Endothelial cell of umbilical vein (primary cell): ENCODE data around the gene ACSS2.

ENCODE experiments used
- EZH2 ChIP-seq: IDR thresholded peaks from 2 replicates; pipeline ENCODE4 v1.6.1; 2012; ENCODE audit warnings: borderline replicate concordance, low read depth, mild to moderate bottlenecking, moderate library complexity, low read length, inconsistent platforms; ENCODE audit not compliant: severe bottlenecking
- FOS ChIP-seq: IDR thresholded peaks from 2 replicates; pipeline ENCODE4 v1.6.1; 2011; ENCODE audit warnings: mild to moderate bottlenecking, low read length, moderate library complexity, borderline replicate concordance; ENCODE audit not compliant: insufficient read depth
- GATA2 ChIP-seq: IDR thresholded peaks from 2 replicates; pipeline ENCODE4 v1.7.0; 2011; ENCODE audit warnings: low read depth, mild to moderate bottlenecking, moderate library complexity, mixed read lengths, low read length; ENCODE audit not compliant: insufficient read length, insufficient read depth
- JUN ChIP-seq: IDR thresholded peaks from 2 replicates; pipeline ENCODE4 v1.6.1; 2011; ENCODE audit warnings: borderline replicate concordance, low read depth; ENCODE audit not compliant: insufficient read length, insufficient read depth
- MYC ChIP-seq: IDR thresholded peaks from one replicate; pipeline ENCODE4 v1.6.1; 2011; ENCODE audit warnings: mild to moderate bottlenecking, low read depth, low read length
- POLR2A ChIP-seq: IDR thresholded peaks from 2 replicates; pipeline ENCODE4 v1.6.1; 2012; ENCODE audit warnings: low read depth, mild to moderate bottlenecking, control low read depth, low read length
- POLR2AphosphoS5 ChIP-seq: IDR thresholded peaks from 2 replicates; pipeline ENCODE4 v1.6.1; 2012; ENCODE audit warnings: low read depth, mild to moderate bottlenecking, control low read depth, low read length, moderate library complexity; ENCODE audit not compliant: insufficient read depth
- TF ChIP-seq, protein P1 (sequence below), 2 donors: IDR thresholded peaks; 1 replicate in 1 of 2; 2 replicates in 1 of 2; pipeline ENCODE4 v1.5.1; 2011; ENCODE audit warnings: low read length in 2 of 2, mild to moderate bottlenecking in 2 of 2, moderate library complexity in 2 of 2, control low read depth in 1 of 2, inconsistent platforms in 1 of 2, low read depth in 1 of 2; ENCODE audit not compliant: insufficient read depth in 1 of 2; ENCODE audit errors: extremely low read depth in 1 of 2
- TF ChIP-seq, protein P2 (sequence below): IDR thresholded peaks from 2 replicates; pipeline ENCODE4 v1.6.1; 2011; ENCODE audit not compliant: insufficient read depth, insufficient read length

DNA sequence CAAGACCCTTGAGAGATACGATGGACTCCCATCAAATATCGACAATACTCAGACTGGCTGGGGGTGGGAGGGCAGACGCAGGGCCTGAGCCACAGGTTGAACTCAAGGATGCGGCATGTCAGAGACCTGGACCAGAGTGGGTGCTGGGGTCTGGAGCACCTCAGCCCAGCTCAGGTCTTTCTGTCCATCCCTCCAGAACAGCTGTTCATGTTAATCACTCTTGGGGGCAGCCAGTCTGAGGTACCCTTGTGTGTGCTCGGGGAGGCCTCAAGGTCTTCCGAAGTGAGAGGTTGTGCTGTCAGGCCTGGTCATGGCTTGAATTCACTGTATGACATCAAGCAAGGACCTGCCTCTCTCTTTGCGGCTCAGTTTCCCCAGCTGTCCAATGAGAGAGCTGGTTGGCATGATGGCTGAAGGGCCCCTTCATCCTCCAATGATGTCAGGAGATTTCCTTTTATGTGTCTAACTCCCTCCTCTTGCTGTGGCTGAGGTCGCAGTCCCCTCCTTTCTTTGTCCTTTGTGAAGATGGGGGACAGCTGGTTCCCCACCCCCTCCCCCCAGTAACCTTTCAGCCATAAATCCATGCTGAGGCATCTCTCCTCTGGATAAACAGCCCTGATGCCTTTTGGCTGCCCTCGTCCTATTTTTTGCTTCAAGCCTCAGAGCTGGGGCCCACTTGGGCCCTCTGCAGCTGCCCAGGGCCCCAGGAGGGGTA, 94.6 kb downstream of the ACSS2 start:
- TF ChIP-seq, protein P1, sequence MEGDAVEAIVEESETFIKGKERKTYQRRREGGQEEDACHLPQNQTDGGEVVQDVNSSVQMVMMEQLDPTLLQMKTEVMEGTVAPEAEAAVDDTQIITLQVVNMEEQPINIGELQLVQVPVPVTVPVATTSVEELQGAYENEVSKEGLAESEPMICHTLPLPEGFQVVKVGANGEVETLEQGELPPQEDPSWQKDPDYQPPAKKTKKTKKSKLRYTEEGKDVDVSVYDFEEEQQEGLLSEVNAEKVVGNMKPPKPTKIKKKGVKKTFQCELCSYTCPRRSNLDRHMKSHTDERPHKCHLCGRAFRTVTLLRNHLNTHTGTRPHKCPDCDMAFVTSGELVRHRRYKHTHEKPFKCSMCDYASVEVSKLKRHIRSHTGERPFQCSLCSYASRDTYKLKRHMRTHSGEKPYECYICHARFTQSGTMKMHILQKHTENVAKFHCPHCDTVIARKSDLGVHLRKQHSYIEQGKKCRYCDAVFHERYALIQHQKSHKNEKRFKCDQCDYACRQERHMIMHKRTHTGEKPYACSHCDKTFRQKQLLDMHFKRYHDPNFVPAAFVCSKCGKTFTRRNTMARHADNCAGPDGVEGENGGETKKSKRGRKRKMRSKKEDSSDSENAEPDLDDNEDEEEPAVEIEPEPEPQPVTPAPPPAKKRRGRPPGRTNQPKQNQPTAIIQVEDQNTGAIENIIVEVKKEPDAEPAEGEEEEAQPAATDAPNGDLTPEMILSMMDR (IDR thresholded peaks at IDR 0.05; ENCODE audit: extremely low read depth in 1 of 2, insufficient read depth in 1 of 2, low read depth in 1 of 2, low read length in 2 of 2), result no peak
- TF ChIP-seq POLR2A (no peak), GATA2 (no peak), MYC (no peak), EZH2 (no peak), FOS (no peak), JUN (no peak), POLR2AphosphoS5 (no peak)
- TF ChIP-seq, protein P2, sequence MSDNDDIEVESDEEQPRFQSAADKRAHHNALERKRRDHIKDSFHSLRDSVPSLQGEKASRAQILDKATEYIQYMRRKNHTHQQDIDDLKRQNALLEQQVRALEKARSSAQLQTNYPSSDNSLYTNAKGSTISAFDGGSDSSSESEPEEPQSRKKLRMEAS, result no peak
